ENCODE results near the gene SOX6.
A peak's percentile ranks its signal among the peaks of the same experiment; 100 is the strongest.
"Not testable (repeated sequence)": the region's sequence is repeated elsewhere in the genome, so short reads cannot be mapped to it uniquely, and the experiment has no call there.

SOX6 gene

GRCh38 chr11:15922745-15923144 lies 433.6 kb downstream of the SOX6 start:
- H3K4me2 ChIP-seq (ENCODE audit: insufficient read depth, low read length, poor library complexity, severe bottlenecking); H3K18ac ChIP-seq (ENCODE audit: low read length); H2BK12ac ChIP-seq (ENCODE audit: low read length); H3K79me1 ChIP-seq (ENCODE audit: low read depth, low read length); H2BK15ac ChIP-seq (ENCODE audit: low read length); H3K36me3 ChIP-seq (replicated peaks in 1 of 2; ENCODE audit: control insufficient read depth in 2 of 2, insufficient read depth in 2 of 2, low read length in 2 of 2); H3K23ac ChIP-seq (ENCODE audit: low read depth, low read length, poor library complexity); H4K8ac ChIP-seq (ENCODE audit: low read depth, low read length); H3K27me3 ChIP-seq (ENCODE audit: control insufficient read depth in 3 of 3, insufficient read depth in 3 of 3, low read depth in 1 of 3, low read length in 3 of 3); H3K4ac ChIP-seq (ENCODE audit: low read length); H2BK5ac ChIP-seq (ENCODE audit: low read length); H3K14ac ChIP-seq (ENCODE audit: low read length); H3K9me3 ChIP-seq (replicated peaks in 1 of 2; ENCODE audit: control insufficient read depth in 2 of 2, insufficient read depth in 1 of 2, low read depth in 1 of 2, low read length in 2 of 2); H3K4me3 ChIP-seq (ENCODE audit: low read length in 2 of 2); H3K9ac ChIP-seq (ENCODE audit: low read depth, low read length, poor library complexity); H2AFZ ChIP-seq (ENCODE audit: low read length); H4K91ac ChIP-seq (ENCODE audit: low read depth, low read length, poor library complexity); H2AK5ac ChIP-seq (ENCODE audit: low read depth, low read length); H2BK120ac ChIP-seq (ENCODE audit: low read depth, low read length); DNase-seq (ENCODE audit: low spot score); H3K27ac ChIP-seq (replicated peaks; ENCODE audit: low read length): not testable (repeated sequence)
- peaks cover 0 to 12% of the 10 kb centered on the region in 2 donors for H3K4me1 ChIP-seq (ENCODE audit: control insufficient read depth in 2 of 2, insufficient read depth in 1 of 2, low read depth in 1 of 2, low read length in 2 of 2)
- WGBS, 2 donors (ENCODE audit: extremely low coverage in 2 of 2, insufficient read length in 2 of 2, insufficient replicate concordance in 1 of 2) = no CpG with 5 or more reads among the region's 6 CpGs

- Histone ChIP-seq H3K14ac (ENCODE audit: low read length) (no peak overlapping the region), H3K79me1 (ENCODE audit: low read depth, low read length) (no peaks in the 10 kb centered on the region), H3K9me3 (replicated peaks in 1 of 2; ENCODE audit: control insufficient read depth in 2 of 2, insufficient read depth in 1 of 2, low read depth in 1 of 2, low read length in 2 of 2) (no peaks in the 10 kb centered on the region), H4K8ac (ENCODE audit: low read depth, low read length) (no peak overlapping the region), H3K23ac (ENCODE audit: low read depth, low read length, poor library complexity) (no peak overlapping the region), H3K9ac (ENCODE audit: low read depth, low read length, poor library complexity) (no peak overlapping the region), H2BK5ac (ENCODE audit: low read length) (peak overlapping the region; percentile 55), H3K36me3 (replicated peaks in 1 of 2; ENCODE audit: control insufficient read depth in 2 of 2, insufficient read depth in 2 of 2, low read length in 2 of 2) (no peaks in the 10 kb centered on the region), H3K4me3 (ENCODE audit: low read length in 2 of 2) (no peak overlapping the region), H2AK5ac (ENCODE audit: low read depth, low read length) (peak overlapping the region; percentile 48), H4K91ac (ENCODE audit: low read depth, low read length, poor library complexity) (no peak overlapping the region), H3K4me1 (ENCODE audit: control insufficient read depth in 2 of 2, insufficient read depth in 1 of 2, low read depth in 1 of 2, low read length in 2 of 2) (peaks cover 0 to 12% of the 10 kb centered on the region in 2 donors), H2BK15ac (ENCODE audit: low read length) (peak overlapping the region; percentile 41), H3K27ac (replicated peaks; ENCODE audit: low read length) (peak overlapping the region; percentile 39), H3K18ac (ENCODE audit: low read length) (peak overlapping the region; percentile 73), H3K4ac (ENCODE audit: low read length) (no peak overlapping the region), H3K27me3 (ENCODE audit: control insufficient read depth in 3 of 3, insufficient read depth in 3 of 3, low read depth in 1 of 3, low read length in 3 of 3) (peaks cover 0 to 11% (median 0%) of the 10 kb centered on the region in 3 experiments), H2BK120ac (ENCODE audit: low read depth, low read length) (no peak overlapping the region), H3K4me2 (ENCODE audit: insufficient read depth, low read length, poor library complexity, severe bottlenecking) (no peak overlapping the region), H2AFZ (ENCODE audit: low read length) (no peak overlapping the region), H2BK12ac (ENCODE audit: low read length) (peak overlapping the region; percentile 59)
- no CpG with 5 or more reads among the region's 6 CpGs for WGBS, 2 donors (ENCODE audit: extremely low coverage in 2 of 2, insufficient read length in 2 of 2, insufficient replicate concordance in 1 of 2)
- no peak for DNase-seq (ENCODE audit: low spot score)
Observed at GRCh38 chr11:15920856-15921629, 435.3 kb downstream of the SOX6 start.

- H3K9me3 ChIP-seq (replicated peaks in 1 of 2; ENCODE audit: control insufficient read depth in 2 of 2, insufficient read depth in 1 of 2, low read depth in 1 of 2, low read length in 2 of 2) = no peaks in the 10 kb centered on the region
- no peak overlapping the region for H4K8ac ChIP-seq (ENCODE audit: low read depth, low read length)
- no peak overlapping the region for H2BK12ac ChIP-seq (ENCODE audit: low read length)
- DNase-seq (ENCODE audit: low spot score) = no peak
- H3K4me3 ChIP-seq (ENCODE audit: low read length in 2 of 2) = no peak overlapping the region
- H3K27ac ChIP-seq (replicated peaks; ENCODE audit: low read length) = no peak overlapping the region
- peaks cover 0 to 11% (median 0%) of the 10 kb centered on the region in 3 experiments for H3K27me3 ChIP-seq (ENCODE audit: control insufficient read depth in 3 of 3, insufficient read depth in 3 of 3, low read depth in 1 of 3, low read length in 3 of 3)
- WGBS, 2 donors (ENCODE audit: extremely low coverage in 2 of 2, insufficient read length in 2 of 2, insufficient replicate concordance in 1 of 2) = no CpG with 5 or more reads among the region's 1 CpG
- peaks cover 0 to 12% of the 10 kb centered on the region in 2 donors for H3K4me1 ChIP-seq (ENCODE audit: control insufficient read depth in 2 of 2, insufficient read depth in 1 of 2, low read depth in 1 of 2, low read length in 2 of 2)
- no peak overlapping the region for H2BK15ac ChIP-seq (ENCODE audit: low read length)
- H3K79me1 ChIP-seq (ENCODE audit: low read depth, low read length) = no peaks in the 10 kb centered on the region
- no peak overlapping the region for H3K14ac ChIP-seq (ENCODE audit: low read length)
- no peak overlapping the region for H2AK5ac ChIP-seq (ENCODE audit: low read depth, low read length)
- H4K91ac ChIP-seq (ENCODE audit: low read depth, low read length, poor library complexity) = no peak overlapping the region
- H2BK5ac ChIP-seq (ENCODE audit: low read length) = no peak overlapping the region
- H3K36me3 ChIP-seq (replicated peaks in 1 of 2; ENCODE audit: control insufficient read depth in 2 of 2, insufficient read depth in 2 of 2, low read length in 2 of 2) = no peaks in the 10 kb centered on the region
- no peak overlapping the region for H3K4me2 ChIP-seq (ENCODE audit: insufficient read depth, low read length, poor library complexity, severe bottlenecking)
- no peak overlapping the region for H3K9ac ChIP-seq (ENCODE audit: low read depth, low read length, poor library complexity)
- no peak overlapping the region for H3K18ac ChIP-seq (ENCODE audit: low read length)
- H3K4ac ChIP-seq (ENCODE audit: low read length) = no peak overlapping the region
- H3K23ac ChIP-seq (ENCODE audit: low read depth, low read length, poor library complexity) = no peak overlapping the region
- H2BK120ac ChIP-seq (ENCODE audit: low read depth, low read length) = no peak overlapping the region
- no peak overlapping the region for H2AFZ ChIP-seq (ENCODE audit: low read length)
Observed at GRCh38 chr11:15918674-15919073, 437.7 kb downstream of the SOX6 start.

- Histone ChIP-seq H2BK12ac (ENCODE audit: low read length) (no peak overlapping the region), H2BK120ac (ENCODE audit: low read depth, low read length) (no peak overlapping the region), H3K4ac (ENCODE audit: low read length) (no peak overlapping the region), H3K9me3 (replicated peaks in 1 of 2; ENCODE audit: control insufficient read depth in 2 of 2, insufficient read depth in 1 of 2, low read depth in 1 of 2, low read length in 2 of 2) (no peaks in the 10 kb centered on the region), H3K9ac (ENCODE audit: low read depth, low read length, poor library complexity) (no peak overlapping the region), H2BK15ac (ENCODE audit: low read length) (peak overlapping the region; percentile 22), H2AFZ (ENCODE audit: low read length) (no peak overlapping the region), H3K79me1 (ENCODE audit: low read depth, low read length) (no peaks in the 10 kb centered on the region), H3K18ac (ENCODE audit: low read length) (peak overlapping the region; percentile 20), H3K14ac (ENCODE audit: low read length) (no peak overlapping the region), H3K4me1 (ENCODE audit: control insufficient read depth in 2 of 2, insufficient read depth in 1 of 2, low read depth in 1 of 2, low read length in 2 of 2) (peaks cover 0 to 12% of the 10 kb centered on the region in 2 donors), H3K23ac (ENCODE audit: low read depth, low read length, poor library complexity) (no peak overlapping the region), H3K27me3 (ENCODE audit: control insufficient read depth in 3 of 3, insufficient read depth in 3 of 3, low read depth in 1 of 3, low read length in 3 of 3) (peaks cover 0 to 11% (median 0%) of the 10 kb centered on the region in 3 experiments), H3K27ac (replicated peaks; ENCODE audit: low read length) (no peak overlapping the region), H4K91ac (ENCODE audit: low read depth, low read length, poor library complexity) (no peak overlapping the region), H3K4me2 (ENCODE audit: insufficient read depth, low read length, poor library complexity, severe bottlenecking) (no peak overlapping the region), H3K36me3 (replicated peaks in 1 of 2; ENCODE audit: control insufficient read depth in 2 of 2, insufficient read depth in 2 of 2, low read length in 2 of 2) (no peaks in the 10 kb centered on the region), H2BK5ac (ENCODE audit: low read length) (no peak overlapping the region), H4K8ac (ENCODE audit: low read depth, low read length) (no peak overlapping the region), H3K4me3 (ENCODE audit: low read length in 2 of 2) (no peak overlapping the region), H2AK5ac (ENCODE audit: low read depth, low read length) (no peak overlapping the region)
- no CpG with 5 or more reads among the region's 2 CpGs for WGBS, 2 donors (ENCODE audit: extremely low coverage in 2 of 2, insufficient read length in 2 of 2, insufficient replicate concordance in 1 of 2)
- no peak for DNase-seq (ENCODE audit: low spot score)
Observed at GRCh38 chr11:15918212-15918611, 438.1 kb downstream of the SOX6 start.

Data from neuronal stem cell (in vitro differentiated cells).